ENCODE results near the gene PXDN.

Gene PXDN

DNA sequence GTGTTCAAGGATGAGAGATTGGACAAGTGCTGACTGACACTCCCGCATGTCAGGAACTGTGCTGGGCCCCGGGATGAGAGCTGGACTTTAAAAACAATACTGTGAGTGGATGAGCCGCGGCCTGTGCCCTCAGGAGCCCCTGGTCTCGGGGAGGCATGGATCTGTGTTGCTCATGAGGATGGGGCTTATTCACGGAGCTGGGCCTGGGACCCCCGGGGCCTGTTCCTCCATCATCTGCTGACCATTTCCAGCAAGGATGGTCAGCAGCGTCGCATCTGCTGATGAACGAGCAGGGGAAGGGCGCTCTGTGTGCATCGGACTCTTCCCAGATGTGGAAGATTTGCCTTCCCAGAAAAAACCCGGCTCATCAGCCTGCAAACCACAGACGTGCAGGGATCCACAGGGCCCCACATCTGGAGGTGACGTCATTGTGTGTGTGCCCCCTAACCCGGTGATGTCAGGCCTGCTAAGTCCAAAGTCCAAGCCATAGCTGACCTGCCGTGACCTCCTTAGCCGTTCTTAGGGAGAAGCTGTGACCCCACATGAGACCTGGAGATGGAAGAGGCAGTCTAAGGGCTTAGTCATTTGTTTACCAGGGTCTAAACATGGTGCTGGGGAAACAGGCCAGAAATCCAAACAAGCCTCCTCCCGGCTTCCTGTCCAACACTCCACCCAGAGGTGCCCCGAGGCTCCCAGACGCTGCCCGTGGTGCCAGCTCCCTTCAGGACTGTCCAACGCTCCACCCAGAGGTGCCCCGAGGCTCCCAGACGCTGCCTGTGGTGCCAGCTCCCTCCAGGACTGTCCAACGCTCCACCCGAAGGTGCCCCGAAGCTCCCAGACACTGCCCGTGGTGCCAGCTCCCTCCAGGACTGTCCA is 143.9 kb downstream of the PXDN start:
- Histone ChIP-seq H3K4me1 (ENCODE audit: insufficient read depth, low read length, poor library complexity, severe bottlenecking) (no peaks in the 10 kb centered on the region), H3K9ac (ENCODE audit: low read depth, low read length, poor library complexity, severe bottlenecking) (no peak overlapping the region), H3K4me3 (ENCODE audit: low read length, poor library complexity, severe bottlenecking) (no peak overlapping the region), H4K20me1 (ENCODE audit: insufficient read depth, low read length, poor library complexity, severe bottlenecking) (no peaks in the 10 kb centered on the region), H2AFZ (ENCODE audit: low read length) (no peak overlapping the region), H3K9me3 (ENCODE audit: insufficient read depth, low read depth, low read length) (no peaks in the 10 kb centered on the region), H3K4me2 (ENCODE audit: low read depth, low read length, poor library complexity, severe bottlenecking) (no peak overlapping the region), H3F3A (ENCODE audit: low read depth) (no peaks in the 10 kb centered on the region), H3K27me3 (ENCODE audit: insufficient read depth, low read length, poor library complexity, severe bottlenecking) (no peaks in the 10 kb centered on the region), H3K9me2 (replicated peaks; ENCODE audit: low read depth, low read length) (no peaks in the 10 kb centered on the region), H3K36me3 (ENCODE audit: insufficient read depth, low read length) (no peaks in the 10 kb centered on the region), H3K79me2 (ENCODE audit: insufficient read depth, low read length) (no peaks in the 10 kb centered on the region)
- TF ChIP-seq CTCF (conservative IDR thresholded peaks at IDR 0.05; ENCODE audit: low read length) (no peak), EZH2phosphoT487 (IDR thresholded peaks at IDR 0.05; ENCODE audit: borderline replicate concordance) (no peak)

DNA sequence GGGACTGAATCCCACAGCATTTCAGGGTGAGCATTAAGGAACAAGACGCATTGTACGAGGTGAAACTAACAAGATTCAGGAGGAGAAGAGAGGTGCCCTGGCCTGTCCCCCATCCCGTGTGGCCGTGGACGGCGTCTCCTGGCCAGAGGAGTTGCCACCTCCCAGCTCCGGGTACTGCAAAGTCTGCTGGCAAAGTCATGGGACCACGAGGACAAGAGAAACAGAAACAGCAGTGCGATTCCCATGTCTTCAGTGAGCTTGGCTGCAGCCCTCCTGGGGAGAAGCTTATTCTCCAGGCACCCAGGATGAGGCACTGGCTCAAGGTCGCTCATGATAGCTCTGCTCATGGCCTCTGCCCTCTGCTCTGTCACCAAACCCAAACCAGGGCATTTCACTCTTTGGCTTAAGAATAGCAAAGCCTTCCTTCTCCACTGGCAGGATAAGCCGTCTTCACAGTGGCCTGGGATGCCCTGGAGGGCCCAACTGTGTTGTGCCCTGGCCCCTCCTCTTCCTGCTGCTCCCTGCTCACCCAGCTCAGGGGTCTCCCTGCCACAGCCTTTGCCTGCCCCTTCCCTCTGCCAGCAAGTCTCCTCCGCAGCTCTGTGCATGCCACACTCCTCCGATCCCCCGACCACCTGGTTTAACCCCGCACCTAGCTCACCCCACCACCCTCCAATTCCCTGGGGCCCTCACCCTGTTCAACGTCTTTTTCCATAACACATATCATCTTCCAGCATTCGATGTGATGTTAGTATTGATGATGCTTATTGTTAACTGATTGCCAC is 144.8 kb downstream of the PXDN start:
- no peak overlapping the region for H2AFZ ChIP-seq (ENCODE audit: low read length)
- H3K4me3 ChIP-seq (ENCODE audit: low read length, poor library complexity, severe bottlenecking) = no peak overlapping the region
- H4K20me1 ChIP-seq (ENCODE audit: insufficient read depth, low read length, poor library complexity, severe bottlenecking) = no peaks in the 10 kb centered on the region
- TF ChIP-seq EZH2phosphoT487 (IDR thresholded peaks at IDR 0.05; ENCODE audit: borderline replicate concordance) (no peak), CTCF (conservative IDR thresholded peaks at IDR 0.05; ENCODE audit: low read length) (no peak)
- H3K9me3 ChIP-seq (ENCODE audit: insufficient read depth, low read depth, low read length) = no peaks in the 10 kb centered on the region
- no peaks in the 10 kb centered on the region for H3K9me2 ChIP-seq (replicated peaks; ENCODE audit: low read depth, low read length)
- H3K9ac ChIP-seq (ENCODE audit: low read depth, low read length, poor library complexity, severe bottlenecking) = no peak overlapping the region
- no peaks in the 10 kb centered on the region for H3K79me2 ChIP-seq (ENCODE audit: insufficient read depth, low read length)
- H3K27me3 ChIP-seq (ENCODE audit: insufficient read depth, low read length, poor library complexity, severe bottlenecking) = no peaks in the 10 kb centered on the region
- H3K4me2 ChIP-seq (ENCODE audit: low read depth, low read length, poor library complexity, severe bottlenecking) = no peak overlapping the region
- no peaks in the 10 kb centered on the region for H3F3A ChIP-seq (ENCODE audit: low read depth)
- H3K36me3 ChIP-seq (ENCODE audit: insufficient read depth, low read length) = no peaks in the 10 kb centered on the region
- H3K4me1 ChIP-seq (ENCODE audit: insufficient read depth, low read length, poor library complexity, severe bottlenecking) = peaks cover 4% of the 10 kb centered on the region

GRCh38 chr2:1598800-1599199 is 145.5 kb downstream of the PXDN start:
- no peaks in the 10 kb centered on the region for H3K9me3 ChIP-seq (ENCODE audit: insufficient read depth, low read depth, low read length)
- H3K9me2 ChIP-seq (replicated peaks; ENCODE audit: low read depth, low read length) = no peaks in the 10 kb centered on the region
- no peaks in the 10 kb centered on the region for H3K36me3 ChIP-seq (ENCODE audit: insufficient read depth, low read length)
- no peaks in the 10 kb centered on the region for H3F3A ChIP-seq (ENCODE audit: low read depth)
- no peaks in the 10 kb centered on the region for H3K27me3 ChIP-seq (ENCODE audit: insufficient read depth, low read length, poor library complexity, severe bottlenecking)
- H3K4me2 ChIP-seq (ENCODE audit: low read depth, low read length, poor library complexity, severe bottlenecking) = no peak overlapping the region
- no peak overlapping the region for H3K4me3 ChIP-seq (ENCODE audit: low read length, poor library complexity, severe bottlenecking)
- H3K79me2 ChIP-seq (ENCODE audit: insufficient read depth, low read length) = no peaks in the 10 kb centered on the region
- H3K9ac ChIP-seq (ENCODE audit: low read depth, low read length, poor library complexity, severe bottlenecking) = no peak overlapping the region
- peaks cover 10% of the 10 kb centered on the region for H3K4me1 ChIP-seq (ENCODE audit: insufficient read depth, low read length, poor library complexity, severe bottlenecking)
- no peak for TF ChIP-seq EZH2phosphoT487 (IDR thresholded peaks at IDR 0.05; ENCODE audit: borderline replicate concordance)
- TF ChIP-seq CTCF (conservative IDR thresholded peaks at IDR 0.05; ENCODE audit: low read length) = no peak
- no peak overlapping the region for H2AFZ ChIP-seq (ENCODE audit: low read length)
- H4K20me1 ChIP-seq (ENCODE audit: insufficient read depth, low read length, poor library complexity, severe bottlenecking) = no peaks in the 10 kb centered on the region

Data from Loucy (cell line).